H1 (cell line): Measurements from ENCODE around the gene RNF220. TPM values are rescaled to one million over a fixed set of nuclear protein-coding genes. Genes with fewer than 3 reads are reported as not detected.

ENCODE experiments used
- JUN ChIP-seq: IDR thresholded peaks from 2 replicates; pipeline ENCODE4 v1.6.1; 2011; ENCODE audit warnings: low read depth, mild to moderate bottlenecking, improper control_type of control experiment, low read length
- polyA plus RNA-seq, 7 experiments: library from polyadenylated mRNA; depleted of rRNA in 3 of 7; stranded (reverse) in 5 of 7; unstranded in 2 of 7; fragments of >200 nt in 5 of 7; fragments of 200-250 nt in 2 of 7; gene quantifications; 1 replicate in 5 of 7; 2 replicates in 1 of 7; 4 replicates in 1 of 7; pipeline versions ENCODE4 v1.2.1 to v1.2.3, GENCODE V29; 2011 to 2013; ENCODE audit warnings: missing spikeins in 2 of 7, mixed read lengths in 2 of 7
- total RNA-seq: library from RNA; stranded (reverse); fragmentation: NEBNext Ultra II Directional; extraction: Animal tissue kit (Norgen Biotek cat#: 25700); gene quantifications from 2 replicates; pipeline ENCODE4 v1.2.1, GENCODE V29; 2021
- TF ChIP-seq, protein P1 (sequence below): IDR thresholded peaks from 2 replicates; pipeline ENCODE4 v1.6.1; 2012; ENCODE audit warnings: inconsistent platforms
- TF ChIP-seq, protein P2 (sequence below): IDR thresholded peaks from 2 replicates; pipeline ENCODE4 v1.6.1; 2012; ENCODE audit warnings: low read length, inconsistent platforms

Gene RNF220
- total and polyA plus RNA-seq, 2 of the 8 experiments (the other 6 are each of a cell fraction or from before 2014, with no cell fraction given), result 123 to 160 TPM

DNA sequence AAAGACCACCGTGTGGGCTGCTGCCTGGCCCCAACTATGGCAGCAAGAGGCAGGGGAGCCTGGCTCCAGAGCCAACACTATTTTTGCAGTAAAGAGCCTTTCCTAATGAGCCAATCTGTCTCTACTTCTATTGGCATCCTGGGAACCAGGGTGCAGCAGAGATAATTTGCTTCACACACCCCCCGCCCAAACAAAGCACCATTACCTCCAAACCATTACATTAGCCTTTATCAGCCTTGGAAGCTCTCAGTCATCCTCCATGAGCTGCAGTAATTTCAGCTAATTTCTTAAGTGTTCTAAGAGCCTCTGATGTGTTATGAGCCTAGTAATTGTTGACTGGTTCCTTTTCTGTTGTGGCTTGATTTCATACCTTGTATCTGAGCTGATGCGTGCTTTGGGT, 291.0 kb downstream of the RNF220 start (continued):
- TF ChIP-seq, protein P1, sequence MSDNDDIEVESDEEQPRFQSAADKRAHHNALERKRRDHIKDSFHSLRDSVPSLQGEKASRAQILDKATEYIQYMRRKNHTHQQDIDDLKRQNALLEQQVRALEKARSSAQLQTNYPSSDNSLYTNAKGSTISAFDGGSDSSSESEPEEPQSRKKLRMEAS, result no peak
- TF ChIP-seq, protein P2, sequence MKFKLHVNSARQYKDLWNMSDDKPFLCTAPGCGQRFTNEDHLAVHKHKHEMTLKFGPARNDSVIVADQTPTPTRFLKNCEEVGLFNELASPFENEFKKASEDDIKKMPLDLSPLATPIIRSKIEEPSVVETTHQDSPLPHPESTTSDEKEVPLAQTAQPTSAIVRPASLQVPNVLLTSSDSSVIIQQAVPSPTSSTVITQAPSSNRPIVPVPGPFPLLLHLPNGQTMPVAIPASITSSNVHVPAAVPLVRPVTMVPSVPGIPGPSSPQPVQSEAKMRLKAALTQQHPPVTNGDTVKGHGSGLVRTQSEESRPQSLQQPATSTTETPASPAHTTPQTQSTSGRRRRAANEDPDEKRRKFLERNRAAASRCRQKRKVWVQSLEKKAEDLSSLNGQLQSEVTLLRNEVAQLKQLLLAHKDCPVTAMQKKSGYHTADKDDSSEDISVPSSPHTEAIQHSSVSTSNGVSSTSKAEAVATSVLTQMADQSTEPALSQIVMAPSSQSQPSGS, result no peak
- TF ChIP-seq JUN, result no peak
